SKM-1 treated with dmso at 0.1 percent for 144 hours (cell line): ENCODE results near the gene CCDC85C.

Source experiments
- DNase-seq: peaks from one replicate; lab custom pipeline; 2025; ENCODE audit not compliant: unreplicated experiment; lab: John Stamatoyannopoulos, UW

Gene CCDC85C

GRCh38 chr14:99480917-99481744, 122.9 kb downstream of the CCDC85C start, which contains the start of gene CCNK:
Gene CCNK, plus strand, starts transcription at chr14:99481409. Its CDS starts 11,269 bp downstream, at chr14:99492678.
- peak; percentile 99 for DNase-seq

DNA sequence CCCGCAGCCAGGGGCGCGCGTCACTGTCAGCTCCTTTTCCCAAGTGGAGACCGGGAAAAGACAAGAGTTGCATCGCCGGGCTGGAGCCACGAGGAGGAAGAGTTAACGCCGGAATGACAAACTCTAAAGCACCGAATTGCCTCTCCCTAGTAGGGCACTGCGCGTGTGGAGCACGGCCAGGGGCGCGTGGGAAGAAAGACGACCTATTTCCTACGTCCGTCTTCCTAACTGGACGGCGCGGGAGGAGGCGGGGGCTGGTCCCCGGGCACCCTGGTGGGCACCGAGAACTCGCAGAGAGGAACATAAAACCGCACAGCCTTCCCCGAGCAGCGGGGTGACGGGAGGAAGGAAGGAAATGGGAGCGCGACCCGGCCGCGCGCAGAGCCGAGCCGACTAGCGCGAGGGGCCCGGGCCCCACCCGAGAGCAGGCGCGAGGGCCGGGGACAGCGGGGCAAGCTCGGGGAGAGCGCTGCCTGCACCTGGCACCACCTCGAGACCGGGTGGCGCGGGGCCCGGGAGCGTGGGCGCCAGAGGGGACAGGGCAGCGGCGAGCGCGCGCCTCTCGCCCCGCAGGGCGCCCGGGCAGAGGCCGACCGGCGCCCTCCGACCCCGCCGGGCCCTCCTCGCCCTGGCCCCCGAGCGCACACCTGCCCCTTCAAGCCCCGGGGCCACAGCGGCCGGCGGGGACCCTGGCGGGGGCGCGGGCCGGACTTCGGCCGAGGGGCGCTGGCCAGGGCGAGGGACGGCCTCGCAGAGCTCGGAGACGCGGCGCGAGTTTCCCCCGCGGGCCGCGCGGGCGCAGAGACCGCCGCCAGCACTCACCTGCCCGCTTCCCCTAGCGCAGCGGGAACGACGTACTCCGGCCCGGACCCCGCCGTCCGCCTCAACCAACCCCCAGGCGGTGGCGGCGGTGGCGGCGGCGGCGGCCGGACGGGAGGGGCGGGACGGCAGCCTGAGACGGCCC, 123.8 kb downstream of the CCDC85C start, which contains the start of gene SETD3:
TSS of gene SETD3 (minus strand) at position 954 of the 964 bp plus-strand sequence. CDS start 15,054 bp downstream, outside the sequence.
- DNase-seq, result no peak

GRCh38 chr14:99479160-99479905, 124.7 kb downstream of the CCDC85C start:
- no peak for DNase-seq

DNA sequence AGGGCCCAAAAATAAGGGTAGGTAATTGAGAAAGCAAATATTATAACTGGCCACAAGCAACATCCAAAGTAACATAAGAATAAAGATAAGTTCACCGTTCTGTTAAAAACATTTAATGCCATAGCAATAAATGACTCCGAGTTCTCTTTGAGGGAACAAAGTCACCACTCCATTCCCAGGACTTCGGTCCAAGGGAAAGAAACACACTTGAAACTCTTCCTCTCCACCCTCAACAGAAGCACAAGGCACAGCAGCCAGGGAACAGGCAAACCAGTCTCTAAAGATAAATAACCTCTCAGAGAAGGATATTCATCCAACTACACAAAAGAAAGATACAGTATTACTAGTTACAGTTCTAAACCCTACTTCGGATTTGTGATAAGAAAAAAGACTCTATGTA, 125.9 kb downstream of the CCDC85C start:
- DNase-seq, result no peak

GRCh38 chr14:99476864-99477263, 127.1 kb downstream of the CCDC85C start:
- DNase-seq, result peak; percentile 30

- DNase-seq, result no peak
These were observed 128.3 kb downstream of the CCDC85C start for GRCh38 chr14:99475660-99476059.

- DNase-seq, result no peak
These were observed 128.8 kb downstream of the CCDC85C start for GRCh38 chr14:99475179-99475578.

- no peak for DNase-seq
These were observed 130.5 kb downstream of the CCDC85C start for GRCh38 chr14:99473458-99473857.

DNA sequence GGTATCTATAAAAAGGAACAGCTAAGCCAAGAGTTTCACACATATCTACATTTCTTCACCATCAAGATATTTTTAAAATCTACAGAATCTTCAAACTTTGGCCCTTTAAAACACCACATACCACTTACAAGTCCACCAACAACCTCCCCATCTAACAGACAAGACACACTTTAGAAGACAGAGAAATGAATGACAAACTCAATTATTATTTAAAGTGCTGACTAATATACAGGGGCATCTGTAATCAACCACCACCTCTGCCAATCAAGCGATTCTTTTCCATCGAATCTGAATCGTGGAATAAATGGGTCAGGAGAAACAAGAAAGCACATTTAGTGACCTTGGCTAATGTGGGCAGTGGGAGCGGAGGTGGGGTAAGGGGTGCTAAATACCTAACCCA, 131.1 kb downstream of the CCDC85C start:
- no peak for DNase-seq

DNA sequence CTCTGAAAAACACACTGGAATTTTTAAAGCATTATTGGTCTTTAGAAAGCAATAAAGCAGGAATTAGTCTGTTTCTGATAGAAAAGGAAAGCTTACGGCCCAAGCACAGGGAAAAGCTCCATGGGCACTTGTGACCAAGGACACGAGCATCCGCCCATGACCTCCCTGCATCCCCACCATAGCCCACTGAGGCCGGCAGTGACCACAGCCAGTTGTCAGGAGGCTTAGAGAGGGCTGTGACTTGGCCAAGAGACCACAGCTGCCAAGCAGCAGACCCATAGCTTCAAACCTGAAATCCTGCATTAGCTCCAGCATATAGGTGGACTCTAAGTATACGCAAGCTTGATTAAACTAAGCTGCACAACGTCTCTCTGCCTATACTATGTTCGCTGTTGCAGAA, 132.3 kb downstream of the CCDC85C start:
- no peak for DNase-seq

DNA sequence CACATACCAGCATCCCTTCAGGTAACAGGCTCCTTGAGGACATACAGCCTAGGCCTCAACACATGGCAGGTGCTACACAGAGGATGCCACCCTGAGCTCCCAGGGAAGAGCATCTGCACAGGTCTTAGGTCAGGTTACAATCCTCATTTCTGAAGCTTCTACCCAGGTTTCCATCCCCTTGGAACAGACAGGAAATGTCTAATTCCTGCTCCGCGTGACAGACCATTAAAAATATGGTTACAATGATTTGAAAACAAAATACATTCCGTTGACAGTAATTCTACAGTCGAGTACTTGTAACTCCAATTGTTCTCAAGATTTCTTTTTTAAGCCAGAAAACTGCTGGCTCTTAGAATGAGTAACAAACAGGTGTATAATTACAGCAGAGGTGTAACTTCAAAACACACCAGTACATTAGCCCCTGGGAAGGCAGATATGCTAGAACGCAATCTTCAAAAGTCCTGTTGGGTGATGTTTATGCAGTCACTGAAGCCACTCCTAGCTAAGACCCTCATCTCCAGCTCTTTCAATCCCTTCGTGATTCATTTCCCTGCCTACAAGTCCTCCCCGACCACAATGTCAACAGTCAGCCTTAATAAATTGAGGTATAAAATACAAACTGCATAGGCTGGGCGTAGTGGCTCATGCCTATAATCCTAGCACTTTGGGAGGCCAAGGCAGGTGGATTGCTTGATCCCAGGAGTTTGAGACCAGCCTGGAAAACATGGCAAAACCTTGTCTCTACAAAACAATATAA, 135.0 kb downstream of the CCDC85C start:
- no peak for DNase-seq

DNA sequence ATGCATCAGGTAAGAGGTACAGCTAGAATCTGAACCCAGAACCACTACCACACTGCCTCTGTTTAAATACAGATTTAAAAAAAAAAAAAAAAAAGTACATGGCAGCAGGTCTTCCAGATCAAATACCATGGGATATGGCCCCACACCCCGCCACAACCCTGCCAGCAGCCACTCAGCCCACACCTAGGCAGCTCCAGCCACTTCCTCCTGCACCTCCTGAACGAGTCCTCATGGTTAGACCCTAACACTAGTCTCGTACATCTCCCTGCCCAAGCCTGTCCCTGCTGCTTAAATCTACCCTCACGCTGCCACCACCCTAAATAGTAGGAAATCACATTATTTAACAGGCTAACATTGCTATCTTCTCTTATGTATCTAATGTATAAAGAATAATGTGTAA, 135.9 kb downstream of the CCDC85C start:
- no peak for DNase-seq

- DNase-seq, result no peak
These were observed 136.5 kb downstream of the CCDC85C start for GRCh38 chr14:99467336-99468078.

GRCh38 chr14:99466758-99467157, 137.2 kb downstream of the CCDC85C start:
- no peak for DNase-seq

- DNase-seq, result no peak
These were observed 138.7 kb downstream of the CCDC85C start for GRCh38 chr14:99465288-99465687.

DNA sequence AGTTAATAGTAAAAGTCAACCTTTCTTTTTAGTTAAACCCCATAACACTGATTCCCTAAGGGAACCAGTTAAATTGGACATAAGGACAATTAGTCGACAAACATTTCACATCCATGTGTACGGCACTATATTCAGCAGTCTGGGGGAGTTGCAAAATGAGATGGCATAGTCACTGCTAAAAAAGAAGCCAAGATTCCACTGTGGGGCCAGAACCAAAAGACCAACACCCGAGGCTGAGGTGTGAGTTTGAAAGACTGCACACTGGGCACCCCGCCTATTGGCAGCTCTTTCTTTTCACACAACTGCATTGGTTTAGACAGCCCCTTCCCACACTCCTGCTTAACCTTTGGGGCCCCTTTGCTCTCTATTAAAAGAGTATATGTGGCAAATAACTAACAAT, 140.0 kb downstream of the CCDC85C start:
- no peak for DNase-seq

- DNase-seq, result no peak
These were observed 141.8 kb downstream of the CCDC85C start for GRCh38 chr14:99462210-99462609.

GRCh38 chr14:99461411-99462085, 142.5 kb downstream of the CCDC85C start:
- no peak for DNase-seq

GRCh38 chr14:99460793-99461192, 143.2 kb downstream of the CCDC85C start:
- no peak for DNase-seq
